Activated CD4-positive, alpha-beta memory T cell treated with anti-CD3 and anti-CD28 coated beads, Interleukin-2, amount 10 ng/mL, durations not matched to agents 7 days and 5 days (primary cell): ENCODE measurements around the gene SLC44A3. TPM values are rescaled to one million over a fixed set of nuclear protein-coding genes. Genes with fewer than 3 reads are reported as not detected.

Experiments
- CTCF ChIA-PET: fragments of 350-600 bp; sonication (Branson Sonifier 250); formaldehyde crosslinking; loops from one replicate; lab custom pipeline; 2021; ENCODE audit warnings: antibody characterized with exemption, inconsistent platforms; lab: Charles Lee
- POLR2A ChIA-PET: fragments of 350-600 bp; sonication (Branson Sonifier 250); formaldehyde crosslinking; loops from one replicate; lab custom pipeline; 2021; ENCODE audit warnings: antibody characterized with exemption; lab: Charles Lee
- DNase-seq: peaks from one replicate; pipeline ENCODE4 v3.0.0-alpha.2; 2020
- H3K27ac Mint-ChIP-seq: one replicate; pipeline ENCODE4 v1.8.0; 2021; ENCODE audit warnings: mild to moderate bottlenecking, mixed read lengths
- H3K27me3 Mint-ChIP-seq: one replicate; pipeline ENCODE4 v1.8.0; 2021; ENCODE audit warnings: mixed read lengths
- H3K36me3 Mint-ChIP-seq: one replicate; pipeline ENCODE4 v1.8.0; 2021; ENCODE audit warnings: low read depth, mixed read lengths
- H3K4me1 Mint-ChIP-seq: one replicate; pipeline ENCODE4 v1.8.0; 2021; ENCODE audit warnings: mixed read lengths
- H3K4me3 Mint-ChIP-seq: one replicate; pipeline ENCODE4 v1.8.0; 2021; ENCODE audit warnings: mild to moderate bottlenecking, mixed read lengths
- H3K9me3 Mint-ChIP-seq: one replicate; pipeline ENCODE4 v1.8.0; 2021; ENCODE audit warnings: mixed read lengths
- total RNA-seq, 2 experiments: library from RNA; stranded (reverse); gene quantifications; one replicate each; pipeline ENCODE4 v1.2.3, GENCODE V29; 2021

The SLC44A3 gene
- total RNA-seq, 2 experiments from 2014 or later: 0.25 to 0.35 TPM

DNA sequence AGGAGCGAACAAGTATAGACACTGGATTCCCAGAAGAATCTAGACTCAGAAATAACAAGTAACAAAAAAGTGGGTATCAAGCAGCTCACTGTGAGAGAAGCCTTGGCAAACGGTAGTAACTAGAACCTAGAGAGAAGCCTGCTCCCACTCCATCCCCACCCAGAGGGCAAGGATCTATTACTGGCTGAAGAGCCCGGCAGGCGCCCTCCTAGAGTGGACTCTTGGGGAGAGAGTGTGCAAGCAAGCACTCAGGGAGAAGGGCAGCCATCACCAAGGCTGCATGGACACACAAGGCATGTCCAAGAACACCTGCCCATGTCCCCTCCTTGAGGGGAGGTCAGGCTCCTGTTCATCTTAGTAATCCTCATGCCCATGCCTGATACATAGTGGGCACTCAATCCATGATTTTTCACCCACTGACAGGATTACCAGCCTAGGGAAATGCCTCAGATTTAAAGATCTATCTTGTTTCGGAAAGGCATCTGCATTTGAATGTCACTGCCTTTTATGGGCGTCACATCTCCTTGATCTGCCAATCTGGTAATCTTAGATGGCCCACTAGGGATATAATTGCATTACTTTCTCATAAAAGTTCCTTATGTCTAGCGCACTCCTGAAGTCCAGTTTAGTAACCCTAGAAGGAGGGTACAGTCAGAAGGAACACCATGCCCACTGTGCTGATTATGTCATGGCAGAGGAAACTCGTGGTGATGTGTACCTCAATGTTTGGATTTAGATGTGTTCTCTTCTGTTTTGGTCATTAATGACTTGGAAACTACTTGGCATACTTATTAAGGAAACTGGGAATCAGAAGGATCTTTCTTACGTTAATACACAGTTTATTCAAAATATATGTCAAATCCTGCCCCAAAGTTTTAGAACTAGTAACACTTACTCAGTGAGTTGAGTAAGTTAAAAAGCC lies 92.4 kb downstream of the SLC44A3 start:
- no peaks in the 10 kb centered on the region for H3K36me3 Mint-ChIP-seq
- peaks cover 8% of the 10 kb centered on the region for H3K27me3 Mint-ChIP-seq
- no peak overlapping the region for H3K27ac Mint-ChIP-seq
- ChIA-PET CTCF (no interaction called here), POLR2A (no interaction called here)
- H3K4me3 Mint-ChIP-seq: no peak overlapping the region
- no peak for DNase-seq
- H3K4me1 Mint-ChIP-seq: no peaks in the 10 kb centered on the region
- no peaks in the 10 kb centered on the region for H3K9me3 Mint-ChIP-seq

DNA sequence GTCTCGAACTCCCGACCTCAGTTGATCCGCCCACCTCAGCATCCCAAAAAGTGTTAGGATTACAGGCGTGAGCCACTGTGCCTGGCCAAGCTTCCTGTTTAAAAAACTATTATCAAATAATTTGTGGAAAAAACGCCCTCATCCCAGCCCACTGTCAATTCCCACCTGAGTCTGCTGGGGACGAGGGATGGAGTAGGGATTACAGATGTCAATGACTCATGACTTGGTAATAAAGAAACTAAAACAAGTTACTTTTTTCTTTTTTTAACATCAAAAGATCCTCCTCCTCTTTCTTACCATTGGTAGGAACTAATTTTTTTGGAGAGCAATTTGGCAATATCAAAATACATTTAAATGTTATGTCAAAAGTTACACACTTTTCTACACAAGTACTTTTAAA lies 97.1 kb downstream of the SLC44A3 start:
- Mint-ChIP-seq H3K4me3 (no peak overlapping the region), H3K27ac (no peak overlapping the region), H3K9me3 (no peaks in the 10 kb centered on the region), H3K36me3 (no peaks in the 10 kb centered on the region), H3K27me3 (peaks cover 10% of the 10 kb centered on the region), H3K4me1 (no peaks in the 10 kb centered on the region)
- CTCF ChIA-PET: no interaction called here
- DNase-seq: no peak
- POLR2A ChIA-PET: no interaction called here

GRCh38 chr1:94919241-94920030 lies 99.3 kb downstream of the SLC44A3 start:
- H3K4me1 Mint-ChIP-seq: peaks cover 4% of the 10 kb centered on the region
- H3K4me3 Mint-ChIP-seq: no peak overlapping the region
- DNase-seq: no peak
- no peaks in the 10 kb centered on the region for H3K9me3 Mint-ChIP-seq
- ChIA-PET POLR2A (no interaction called here), CTCF (no interaction called here)
- peaks cover 19% of the 10 kb centered on the region for H3K27me3 Mint-ChIP-seq
- no peaks in the 10 kb centered on the region for H3K36me3 Mint-ChIP-seq
- H3K27ac Mint-ChIP-seq: no peak overlapping the region

DNA sequence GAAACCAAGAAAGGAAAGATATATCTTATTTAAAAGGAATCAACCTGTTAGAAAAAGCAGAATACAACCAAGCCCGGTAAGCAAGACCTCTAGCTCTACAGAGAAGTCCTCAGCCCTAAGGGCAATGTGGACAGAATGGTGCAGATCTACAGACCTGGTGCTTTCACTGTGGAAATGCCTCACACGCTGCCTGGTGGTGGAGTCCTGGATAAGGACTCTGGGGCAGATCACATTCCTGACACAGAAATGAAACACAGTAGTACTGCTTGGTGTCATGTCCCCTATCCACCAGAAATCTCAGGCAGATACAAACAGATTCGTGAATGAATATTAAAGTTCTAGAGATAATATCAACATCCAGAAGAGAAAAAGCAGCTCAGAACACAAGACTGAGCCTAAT lies 99.9 kb downstream of the SLC44A3 start:
- no peak overlapping the region for H3K27ac Mint-ChIP-seq
- H3K4me3 Mint-ChIP-seq: no peak overlapping the region

GRCh38 chr1:94921977-94922376 lies 101.8 kb downstream of the SLC44A3 start:
- ChIA-PET POLR2A (no interaction called here), CTCF (interaction anchor here (1.3 kb wide), 1 partner anchor 68 kb away, joined by 4 read pairs; no protein-coding TSS in a partner anchor)
- no peak overlapping the region for H3K4me3 Mint-ChIP-seq
- H3K36me3 Mint-ChIP-seq: peaks cover 3% of the 10 kb centered on the region
- DNase-seq: no peak
- no peaks in the 10 kb centered on the region for H3K9me3 Mint-ChIP-seq
- H3K27ac Mint-ChIP-seq: no peak overlapping the region
- peaks cover 31% of the 10 kb centered on the region for H3K27me3 Mint-ChIP-seq
- peaks cover 10% of the 10 kb centered on the region for H3K4me1 Mint-ChIP-seq

More for the DNA sequence above, 99.9 kb downstream of the SLC44A3 start:
- Mint-ChIP-seq H3K9me3 (no peaks in the 10 kb centered on the region), H3K27me3 (peaks cover 25% of the 10 kb centered on the region), H3K36me3 (no peaks in the 10 kb centered on the region), H3K4me1 (peaks cover 4% of the 10 kb centered on the region)
- ChIA-PET CTCF (no interaction called here), POLR2A (no interaction called here)
- no peak for DNase-seq

GRCh38 chr1:94922761-94923331 lies 102.7 kb downstream of the SLC44A3 start:
- H3K4me1 Mint-ChIP-seq: peaks cover 15% of the 10 kb centered on the region
- CTCF ChIA-PET: interaction anchor here (1.3 kb wide), 1 partner anchor 68 kb away, joined by 4 read pairs; no protein-coding TSS in a partner anchor
- H3K36me3 Mint-ChIP-seq: peaks cover 3% of the 10 kb centered on the region
- POLR2A ChIA-PET: interaction anchor here (1.2 kb wide), 1 partner anchor 40 kb away, joined by 3 read pairs; no protein-coding TSS in a partner anchor
- no peak for DNase-seq
- H3K27ac Mint-ChIP-seq: no peak overlapping the region
- H3K4me3 Mint-ChIP-seq: no peak overlapping the region
- peaks cover 36% of the 10 kb centered on the region for H3K27me3 Mint-ChIP-seq
- H3K9me3 Mint-ChIP-seq: no peaks in the 10 kb centered on the region

GRCh38 chr1:94925004-94925403 lies 104.8 kb downstream of the SLC44A3 start:
- no peak for DNase-seq
- Mint-ChIP-seq H3K27me3 (peaks cover 52% of the 10 kb centered on the region), H3K9me3 (no peaks in the 10 kb centered on the region), H3K27ac (no peak overlapping the region), H3K4me1 (peaks cover 15% of the 10 kb centered on the region), H3K36me3 (peaks cover 3% of the 10 kb centered on the region), H3K4me3 (no peak overlapping the region)
- ChIA-PET CTCF (no interaction called here), POLR2A (no interaction called here)

- CTCF ChIA-PET: no interaction called here
- POLR2A ChIA-PET: no interaction called here
- DNase-seq: no peak
- Mint-ChIP-seq H3K4me3 (peak overlapping the region; percentile 69), H3K9me3 (no peaks in the 10 kb centered on the region), H3K27ac (no peak overlapping the region), H3K27me3 (peaks cover 56% of the 10 kb centered on the region), H3K36me3 (peaks cover 3% of the 10 kb centered on the region), H3K4me1 (peaks cover 15% of the 10 kb centered on the region)
Observed at GRCh38 chr1:94925561-94926125, 105.5 kb downstream of the SLC44A3 start.

GRCh38 chr1:94926126-94926914 lies 106.2 kb downstream of the SLC44A3 start:
- CTCF ChIA-PET: no interaction called here
- no peak for DNase-seq
- Mint-ChIP-seq H3K27ac (no peak overlapping the region), H3K4me1 (peaks cover 15% of the 10 kb centered on the region), H3K27me3 (peaks cover 59% of the 10 kb centered on the region), H3K9me3 (no peaks in the 10 kb centered on the region), H3K36me3 (peaks cover 3% of the 10 kb centered on the region), H3K4me3 (peak overlapping the region; percentile 69)
- POLR2A ChIA-PET: no interaction called here

- peaks cover 59% of the 10 kb centered on the region for H3K27me3 Mint-ChIP-seq
- H3K9me3 Mint-ChIP-seq: no peaks in the 10 kb centered on the region
- DNase-seq: peak; percentile 46
- peak within 1 kb of the TSS; percentile 69 for H3K4me3 Mint-ChIP-seq
- H3K27ac Mint-ChIP-seq: no peak within 1 kb of the TSS
- H3K36me3 Mint-ChIP-seq: peaks cover 3% of the 10 kb centered on the region
- peaks cover 15% of the 10 kb centered on the region for H3K4me1 Mint-ChIP-seq
- POLR2A ChIA-PET: no interaction called here
- CTCF ChIA-PET: no interaction called here
Observed at GRCh38 chr1:94926915-94927404, 106.8 kb downstream of the SLC44A3 start, which contains the start of gene CNN3. Gene CNN3, minus strand, starts transcription at chr1:94927110. Its CDS starts 216 bp downstream, at chr1:94926894.

DNA sequence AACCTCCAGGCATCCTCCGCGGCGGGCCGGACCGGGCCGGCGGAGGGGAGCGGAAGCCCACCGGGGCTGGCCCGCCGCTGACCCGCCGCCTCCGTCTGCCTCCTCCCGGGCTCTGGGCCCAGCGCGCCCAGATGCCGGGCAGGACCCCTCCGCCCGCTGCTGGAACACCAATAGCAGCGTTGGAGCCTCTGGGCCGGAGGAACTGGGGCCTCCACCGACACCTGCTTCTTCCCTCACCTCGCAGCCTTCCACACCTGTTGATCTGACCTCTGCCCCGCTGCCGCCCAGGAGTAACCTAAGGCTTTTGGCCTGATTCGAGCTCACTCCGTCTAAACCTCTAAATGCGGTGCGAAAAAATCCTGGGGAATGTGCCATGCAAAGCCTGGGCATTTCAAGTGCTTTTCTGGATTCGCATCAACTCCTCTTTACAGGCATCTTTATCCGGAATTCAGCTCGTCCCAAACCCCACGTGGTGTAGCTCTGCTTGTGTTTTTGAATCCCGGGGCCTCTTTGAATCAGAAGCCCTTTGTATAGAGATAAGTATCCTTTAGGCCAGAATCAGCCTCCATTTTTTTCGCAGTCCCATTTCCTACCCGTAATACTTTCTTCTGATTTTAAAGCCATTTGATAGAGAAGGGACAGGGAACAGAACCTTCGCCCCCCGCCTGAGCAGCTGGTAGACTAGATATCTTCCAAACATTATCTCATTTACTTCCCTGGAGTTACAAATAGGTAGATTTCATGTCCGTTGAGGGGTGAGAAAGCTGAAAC lies 107.4 kb downstream of the SLC44A3 start:
- POLR2A ChIA-PET: no interaction called here
- no peak for DNase-seq
- Mint-ChIP-seq H3K9me3 (no peaks in the 10 kb centered on the region), H3K4me3 (peak overlapping the region; percentile 49), H3K27me3 (peaks cover 59% of the 10 kb centered on the region), H3K27ac (no peak overlapping the region), H3K4me1 (peaks cover 15% of the 10 kb centered on the region), H3K36me3 (peaks cover 3% of the 10 kb centered on the region)
- CTCF ChIA-PET: interaction anchor here (1.3 kb wide), 1 partner anchor 73 kb away, joined by 3 read pairs; no protein-coding TSS in a partner anchor
